ENCODE results near the gene C1QTNF1. TPM values are rescaled to one million over a fixed set of nuclear protein-coding genes. Genes with fewer than 3 reads are reported as not detected.

Gene C1QTNF1
- total RNA-seq, 2 experiments from 2014 or later = not detected

DNA sequence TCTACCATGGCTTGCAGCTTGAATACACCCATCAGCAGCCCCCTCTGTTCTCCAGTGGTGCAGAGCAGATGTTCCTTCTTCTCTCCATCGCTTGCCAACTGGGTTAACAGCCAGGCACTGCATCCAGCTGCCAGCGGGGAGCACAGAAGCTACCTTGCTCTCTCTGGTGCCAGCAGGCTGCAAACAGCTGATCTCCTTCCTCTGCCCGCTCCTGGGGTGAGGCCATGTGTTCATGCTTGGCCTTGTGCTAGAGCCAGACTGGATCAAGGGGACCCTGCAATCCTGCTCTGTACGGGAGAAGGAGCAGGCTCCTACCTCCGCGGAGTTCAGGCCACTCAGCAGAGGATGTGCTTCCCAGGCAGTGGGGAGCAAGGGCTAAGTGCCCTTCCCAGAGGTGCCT lies 26.6 kb downstream of the C1QTNF1 start:
- Histone ChIP-seq H3K27ac (ENCODE audit: low read depth in 1 of 2, low read length in 2 of 2) (no peak overlapping the region), H3K36me3 (ENCODE audit: insufficient read depth, low read length) (no peaks in the 10 kb centered on the region), H3K4me3 (ENCODE audit: low read length) (no peak overlapping the region), H3K4me1 (ENCODE audit: insufficient read depth, low read length) (peaks cover 6% of the 10 kb centered on the region), H3K9me3 (ENCODE audit: control insufficient read depth in 1 of 2, insufficient read depth in 1 of 2, low read length in 2 of 2) (peaks cover 0 to 4% of the 10 kb centered on the region in 2 experiments), H3K27me3 (ENCODE audit: control insufficient read depth in 1 of 2, insufficient read depth in 2 of 2, low read length in 2 of 2) (no peaks in the 10 kb centered on the region)
- peaks cover 5% of the 10 kb centered on the region for H3K9me3 Mint-ChIP-seq
- no peak overlapping the region for H3K27ac Mint-ChIP-seq
- peaks cover 16% of the 10 kb centered on the region for H3K27me3 Mint-ChIP-seq
- H3K36me3 Mint-ChIP-seq (ENCODE audit: low read depth) = no peaks in the 10 kb centered on the region
- no peak for TF ChIP-seq CTCF (IDR thresholded peaks at IDR 0.05)
- ATAC-seq (ENCODE audit: poor library complexity) (no peak), DNase-seq (no peak)
- CTCF ChIA-PET = no interaction called here
- H3K4me1 Mint-ChIP-seq (ENCODE audit: low read depth) = no peaks in the 10 kb centered on the region
- POLR2A ChIA-PET = no interaction called here
- H3K4me3 Mint-ChIP-seq = no peak overlapping the region
- intact Hi-C loops (cut with DNase I, micrococcal nuclease) = no loop called here

DNA sequence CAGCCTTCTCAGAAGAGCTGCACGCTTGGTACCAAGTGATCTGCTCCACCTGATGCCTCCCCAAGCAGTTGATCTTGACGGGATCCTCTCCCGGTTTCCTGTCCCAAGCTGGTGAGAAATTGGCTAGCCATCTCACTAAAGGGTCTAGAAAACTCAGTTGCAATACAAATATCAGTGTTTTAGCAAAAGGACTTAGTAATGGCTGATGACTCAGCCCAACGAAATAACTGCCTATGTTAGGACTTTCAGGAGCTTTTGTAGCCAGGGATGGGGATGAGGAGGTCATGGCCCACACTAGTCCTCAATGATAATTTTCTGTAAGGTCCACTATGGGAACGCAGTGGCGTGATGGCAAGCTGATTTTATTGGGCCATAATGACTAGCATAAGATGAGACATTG lies 27.3 kb downstream of the C1QTNF1 start:
- H3K9me3 Mint-ChIP-seq = peaks cover 5% of the 10 kb centered on the region
- peaks cover 0 to 4% of the 10 kb centered on the region in 2 experiments for H3K9me3 ChIP-seq (ENCODE audit: control insufficient read depth in 1 of 2, insufficient read depth in 1 of 2, low read length in 2 of 2)
- POLR2A ChIA-PET = no interaction called here
- H3K4me3 ChIP-seq (ENCODE audit: low read length) = no peak overlapping the region
- no peak overlapping the region for H3K4me3 Mint-ChIP-seq
- no peak for ATAC-seq (ENCODE audit: poor library complexity)
- H3K4me1 ChIP-seq (ENCODE audit: insufficient read depth, low read length) = no peaks in the 10 kb centered on the region
- no peaks in the 10 kb centered on the region for H3K4me1 Mint-ChIP-seq (ENCODE audit: low read depth)
- no peak for DNase-seq
- CTCF ChIA-PET = no interaction called here
- H3K27me3 Mint-ChIP-seq = peaks cover 10% of the 10 kb centered on the region
- H3K27me3 ChIP-seq (ENCODE audit: control insufficient read depth in 1 of 2, insufficient read depth in 2 of 2, low read length in 2 of 2) = no peaks in the 10 kb centered on the region
- H3K36me3 ChIP-seq (ENCODE audit: insufficient read depth, low read length) = no peaks in the 10 kb centered on the region
- H3K27ac Mint-ChIP-seq = no peak overlapping the region
- intact Hi-C loops (cut with DNase I, micrococcal nuclease) = no loop called here
- H3K27ac ChIP-seq (ENCODE audit: low read depth in 1 of 2, low read length in 2 of 2) = no peak overlapping the region
- no peaks in the 10 kb centered on the region for H3K36me3 Mint-ChIP-seq (ENCODE audit: low read depth)
- no peak for TF ChIP-seq CTCF (IDR thresholded peaks at IDR 0.05)

GRCh38 chr17:79052131-79052530 lies 28.2 kb downstream of the C1QTNF1 start:
- Histone ChIP-seq H3K4me1 (ENCODE audit: insufficient read depth, low read length) (no peaks in the 10 kb centered on the region), H3K36me3 (ENCODE audit: insufficient read depth, low read length) (no peaks in the 10 kb centered on the region), H3K4me3 (ENCODE audit: low read length) (no peak overlapping the region), H3K9me3 (ENCODE audit: control insufficient read depth in 1 of 2, insufficient read depth in 1 of 2, low read length in 2 of 2) (peaks cover 0 to 4% of the 10 kb centered on the region in 2 experiments), H3K27ac (ENCODE audit: low read depth in 1 of 2, low read length in 2 of 2) (no peak overlapping the region), H3K27me3 (ENCODE audit: control insufficient read depth in 1 of 2, insufficient read depth in 2 of 2, low read length in 2 of 2) (no peaks in the 10 kb centered on the region)
- no peak for DNase-seq
- Mint-ChIP-seq H3K4me1 (ENCODE audit: low read depth) (no peaks in the 10 kb centered on the region), H3K27ac (no peak overlapping the region), H3K27me3 (peaks cover 10% of the 10 kb centered on the region), H3K4me3 (no peak overlapping the region), H3K9me3 (peaks cover 5% of the 10 kb centered on the region), H3K36me3 (ENCODE audit: low read depth) (no peaks in the 10 kb centered on the region)
- no peak for ATAC-seq (ENCODE audit: poor library complexity)
- CTCF ChIA-PET = no interaction called here
- intact Hi-C loops (cut with DNase I, micrococcal nuclease) = no loop called here
- POLR2A ChIA-PET = no interaction called here
- no peak for TF ChIP-seq CTCF (IDR thresholded peaks at IDR 0.05)

Data from CD4-positive, alpha-beta T cell (primary cell).